ENCODE results near the gene PAEP.
"Not testable (repeated sequence)": the region's sequence is repeated elsewhere in the genome, so short reads cannot be mapped to it uniquely, and the experiment has no call there.

The PAEP gene

GRCh38 chr9:135533113-135533512, 28.4 kb upstream of the PAEP start:
- TF ChIP-seq, protein P1, sequence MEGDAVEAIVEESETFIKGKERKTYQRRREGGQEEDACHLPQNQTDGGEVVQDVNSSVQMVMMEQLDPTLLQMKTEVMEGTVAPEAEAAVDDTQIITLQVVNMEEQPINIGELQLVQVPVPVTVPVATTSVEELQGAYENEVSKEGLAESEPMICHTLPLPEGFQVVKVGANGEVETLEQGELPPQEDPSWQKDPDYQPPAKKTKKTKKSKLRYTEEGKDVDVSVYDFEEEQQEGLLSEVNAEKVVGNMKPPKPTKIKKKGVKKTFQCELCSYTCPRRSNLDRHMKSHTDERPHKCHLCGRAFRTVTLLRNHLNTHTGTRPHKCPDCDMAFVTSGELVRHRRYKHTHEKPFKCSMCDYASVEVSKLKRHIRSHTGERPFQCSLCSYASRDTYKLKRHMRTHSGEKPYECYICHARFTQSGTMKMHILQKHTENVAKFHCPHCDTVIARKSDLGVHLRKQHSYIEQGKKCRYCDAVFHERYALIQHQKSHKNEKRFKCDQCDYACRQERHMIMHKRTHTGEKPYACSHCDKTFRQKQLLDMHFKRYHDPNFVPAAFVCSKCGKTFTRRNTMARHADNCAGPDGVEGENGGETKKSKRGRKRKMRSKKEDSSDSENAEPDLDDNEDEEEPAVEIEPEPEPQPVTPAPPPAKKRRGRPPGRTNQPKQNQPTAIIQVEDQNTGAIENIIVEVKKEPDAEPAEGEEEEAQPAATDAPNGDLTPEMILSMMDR (IDR thresholded peaks at IDR 0.05; ENCODE audit: unreplicated experiment in 3 of 3) = no peak
- Mint-ChIP-seq H3K4me1 (no peaks in the 10 kb centered on the region), H3K27me3 (ENCODE audit: low read depth) (peaks cover 43% of the 10 kb centered on the region), H3K4me3 (no peak overlapping the region), H3K36me3 (ENCODE audit: low read depth) (no peaks in the 10 kb centered on the region), H3K27ac (no peak overlapping the region), H3K9me3 (peaks cover 10% of the 10 kb centered on the region)

- Mint-ChIP-seq H3K9me3 (peaks cover 10% of the 10 kb centered on the region), H3K27me3 (ENCODE audit: low read depth) (peaks cover 40% of the 10 kb centered on the region), H3K36me3 (ENCODE audit: low read depth) (no peaks in the 10 kb centered on the region), H3K4me3 (no peak overlapping the region), H3K27ac (no peak overlapping the region), H3K4me1 (no peaks in the 10 kb centered on the region)
- TF ChIP-seq, protein P1 (IDR thresholded peaks at IDR 0.05; ENCODE audit: unreplicated experiment in 3 of 3) = no peak
Observed at GRCh38 chr9:135533674-135534073, 27.9 kb upstream of the PAEP start.

- H3K27me3 Mint-ChIP-seq (ENCODE audit: low read depth) = peaks cover 45% of the 10 kb centered on the region
- not testable (repeated sequence) for H3K27ac Mint-ChIP-seq; H3K9me3 Mint-ChIP-seq; H3K4me1 Mint-ChIP-seq; H3K4me3 Mint-ChIP-seq; H3K36me3 Mint-ChIP-seq (ENCODE audit: low read depth)
Observed at GRCh38 chr9:135534192-135534711, 27.3 kb upstream of the PAEP start.

- not testable (repeated sequence) for H3K9me3 Mint-ChIP-seq; H3K4me1 Mint-ChIP-seq; H3K36me3 Mint-ChIP-seq (ENCODE audit: low read depth); H3K27ac Mint-ChIP-seq; H3K4me3 Mint-ChIP-seq
- peaks cover 48% of the 10 kb centered on the region for H3K27me3 Mint-ChIP-seq (ENCODE audit: low read depth)
Observed at GRCh38 chr9:135534826-135535225, 26.7 kb upstream of the PAEP start.

GRCh38 chr9:135535631-135536030, 25.9 kb upstream of the PAEP start:
- H3K4me1 Mint-ChIP-seq; H3K36me3 Mint-ChIP-seq (ENCODE audit: low read depth); H3K4me3 Mint-ChIP-seq; H3K27ac Mint-ChIP-seq; H3K9me3 Mint-ChIP-seq: not testable (repeated sequence)
- H3K27me3 Mint-ChIP-seq (ENCODE audit: low read depth) = peaks cover 53% of the 10 kb centered on the region

- H3K4me3 Mint-ChIP-seq = no peak overlapping the region
- no peaks in the 10 kb centered on the region for H3K36me3 Mint-ChIP-seq (ENCODE audit: low read depth)
- peaks cover 54% of the 10 kb centered on the region for H3K27me3 Mint-ChIP-seq (ENCODE audit: low read depth)
- TF ChIP-seq, protein P1 (IDR thresholded peaks at IDR 0.05; ENCODE audit: unreplicated experiment in 3 of 3) = no peak
- H3K9me3 Mint-ChIP-seq = no peaks in the 10 kb centered on the region
- H3K27ac Mint-ChIP-seq = no peak overlapping the region
- no peaks in the 10 kb centered on the region for H3K4me1 Mint-ChIP-seq
Observed at GRCh38 chr9:135536216-135536615, 25.3 kb upstream of the PAEP start.

DNA sequence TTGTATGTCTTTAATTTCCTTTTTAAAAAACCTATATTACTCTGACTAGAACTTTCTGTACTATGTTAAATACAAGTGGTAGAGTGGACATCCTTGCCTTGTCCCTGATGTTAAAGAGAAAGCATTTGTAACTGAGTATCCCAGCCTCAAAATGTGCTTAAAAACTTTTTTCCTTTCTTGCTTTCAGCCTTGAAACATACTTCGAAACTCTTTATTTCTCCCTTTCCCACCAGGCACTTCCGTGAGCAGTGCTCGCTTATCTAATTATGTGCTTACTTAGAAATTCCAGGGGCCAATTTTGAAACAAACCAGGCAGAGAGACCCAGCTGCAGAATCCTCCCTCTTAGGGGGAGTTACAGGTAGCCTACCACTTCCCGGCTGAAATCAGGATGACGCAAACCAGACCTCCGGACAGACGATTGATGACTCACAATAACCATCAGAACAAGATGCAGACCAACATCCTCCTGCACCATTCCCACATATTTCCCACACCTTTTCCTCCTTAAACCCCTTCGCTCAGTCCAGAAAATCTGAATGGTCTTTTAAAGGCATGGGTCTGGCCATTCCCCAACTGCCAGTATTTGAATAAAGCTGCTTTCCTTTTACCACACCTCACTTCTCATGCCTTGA, 18.2 kb upstream of the PAEP start:
- not testable (repeated sequence) for H3K9me3 Mint-ChIP-seq; H3K27ac Mint-ChIP-seq; H3K4me3 Mint-ChIP-seq; H3K36me3 Mint-ChIP-seq (ENCODE audit: low read depth); H3K4me1 Mint-ChIP-seq
- peaks cover 25% of the 10 kb centered on the region for H3K27me3 Mint-ChIP-seq (ENCODE audit: low read depth)

DNA sequence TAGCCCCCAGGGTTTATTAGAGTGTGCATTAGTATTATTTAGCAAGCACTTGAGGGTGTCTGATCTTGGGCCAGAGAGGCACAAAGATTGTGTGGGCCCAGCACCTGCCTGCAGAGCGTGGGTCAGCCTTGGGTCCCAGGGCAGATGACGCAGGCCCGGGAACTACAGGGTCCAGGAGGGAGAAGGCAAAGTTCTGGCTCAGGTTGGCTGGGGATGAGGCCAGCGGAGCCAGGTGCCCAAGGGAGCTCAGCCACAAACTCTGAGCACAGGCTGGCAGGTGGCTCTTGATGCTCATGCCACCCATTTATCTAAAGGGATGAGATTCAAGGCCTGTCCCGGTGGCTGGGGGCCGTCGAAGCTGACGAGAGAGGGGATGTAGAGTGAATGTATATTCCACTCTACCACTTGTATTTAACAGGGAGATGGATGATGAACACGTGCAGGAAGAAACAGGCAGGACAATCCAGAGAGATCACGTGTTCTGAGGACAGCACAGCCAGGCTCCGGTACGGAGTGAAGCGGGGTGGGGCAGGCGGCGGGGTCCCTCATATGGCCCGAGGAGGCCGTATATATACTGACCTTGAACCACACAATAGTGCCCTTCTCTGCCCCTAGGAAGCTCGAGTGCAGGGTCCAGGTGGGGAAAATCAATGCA, 16.4 kb upstream of the PAEP start:
- TF ChIP-seq, protein P1 (IDR thresholded peaks at IDR 0.05; ENCODE audit: unreplicated experiment in 3 of 3) = no peak
- peaks cover 16% of the 10 kb centered on the region for H3K27me3 Mint-ChIP-seq (ENCODE audit: low read depth)
- no peaks in the 10 kb centered on the region for H3K36me3 Mint-ChIP-seq (ENCODE audit: low read depth)
- H3K4me1 Mint-ChIP-seq = no peaks in the 10 kb centered on the region
- no peak overlapping the region for H3K27ac Mint-ChIP-seq
- H3K9me3 Mint-ChIP-seq = no peaks in the 10 kb centered on the region
- no peak overlapping the region for H3K4me3 Mint-ChIP-seq

DNA sequence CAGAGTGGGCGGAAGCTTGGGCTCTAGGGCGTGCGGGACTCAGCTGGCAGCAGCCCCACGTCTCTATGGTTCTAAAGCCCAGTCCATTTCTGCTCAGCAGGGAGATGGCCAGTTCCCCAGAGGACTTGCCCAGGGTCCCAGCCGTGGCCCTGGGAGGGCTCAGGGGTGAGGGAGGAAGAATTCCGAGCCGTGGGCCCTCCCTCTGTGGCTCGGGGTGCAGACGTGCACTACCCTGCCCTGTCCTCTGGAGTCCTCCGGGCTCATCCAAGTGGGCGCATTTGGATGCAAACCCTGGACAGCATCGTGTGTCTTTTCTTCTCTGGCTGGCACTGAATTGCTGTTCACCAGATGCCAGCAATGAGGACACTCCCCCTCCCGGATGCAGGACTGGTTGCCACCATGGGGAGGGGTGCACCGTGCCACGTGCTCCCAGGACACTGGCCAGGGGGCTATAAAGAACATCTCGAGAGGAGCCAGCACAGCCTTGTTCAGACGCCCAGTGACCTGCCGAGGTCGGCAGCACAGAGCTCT, 15.8 kb upstream of the PAEP start, which contains the start of gene OBP2A:
Gene OBP2A (plus strand): TSS at position 481 of the 531 bp plus-strand sequence. CDS start 55 bp downstream, outside the sequence.
- H3K4me3 Mint-ChIP-seq; H3K9me3 Mint-ChIP-seq; H3K36me3 Mint-ChIP-seq (ENCODE audit: low read depth); H3K27ac Mint-ChIP-seq; H3K4me1 Mint-ChIP-seq: not testable (repeated sequence)
- peaks cover 11% of the 10 kb centered on the region for H3K27me3 Mint-ChIP-seq (ENCODE audit: low read depth)

- H3K27ac Mint-ChIP-seq; H3K9me3 Mint-ChIP-seq; H3K36me3 Mint-ChIP-seq (ENCODE audit: low read depth); H3K4me3 Mint-ChIP-seq; H3K4me1 Mint-ChIP-seq: not testable (repeated sequence)
- peaks cover 11% of the 10 kb centered on the region for H3K27me3 Mint-ChIP-seq (ENCODE audit: low read depth)
Observed at GRCh38 chr9:135546792-135547617, 14.6 kb upstream of the PAEP start.
